Measurements from ENCODE around the gene LTK. TPM values are rescaled to one million over a fixed set of nuclear protein-coding genes. Genes with fewer than 3 reads are reported as not detected.
"Not testable (repeated sequence)": the region's sequence is repeated elsewhere in the genome, so short reads cannot be mapped to it uniquely, and the experiment has no call there.

Gene LTK
- total RNA-seq, 6 experiments from 2014 or later, result 0.56 to 3.3 (median 1.8) TPM

DNA sequence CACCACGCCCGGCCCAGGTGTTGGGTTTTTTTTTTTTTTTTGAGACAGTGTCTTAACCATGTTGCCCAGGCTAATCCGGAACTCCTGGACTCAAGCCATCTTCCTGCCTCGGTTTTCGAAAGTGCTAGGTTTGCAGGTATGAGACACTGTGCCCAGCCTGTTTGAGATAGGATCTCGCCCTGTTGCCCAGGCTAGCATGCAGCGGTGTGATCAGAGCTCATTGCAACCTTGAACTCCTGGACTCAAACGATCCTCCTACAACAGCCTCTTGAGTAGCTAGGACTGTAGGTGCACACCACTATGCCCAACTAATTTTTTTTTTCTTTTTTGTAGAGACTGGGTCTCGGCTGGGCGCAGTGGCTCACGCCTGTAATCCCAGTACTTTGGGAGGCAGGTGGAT lies 40.2 kb downstream of the LTK start:
- H3K4me1 ChIP-seq, result peaks cover 0 to 23% (median 8%) of the 10 kb centered on the region in 4 donors
- H3K27ac ChIP-seq, result peak overlapping the region in 2 of 3 donors; percentile 84 to 91
- H3K4me3 ChIP-seq, result no peak overlapping the region
- 80% methylated on average over 5 of the region's 11 CpGs for WGBS (ENCODE audit: insufficient coverage, low coverage, low lambda C conversion rate, missing lambda C conversion rate)
- no peak for TF ChIP-seq POLR2A (IDR thresholded peaks at IDR 0.05)
- TF ChIP-seq, protein P1, sequence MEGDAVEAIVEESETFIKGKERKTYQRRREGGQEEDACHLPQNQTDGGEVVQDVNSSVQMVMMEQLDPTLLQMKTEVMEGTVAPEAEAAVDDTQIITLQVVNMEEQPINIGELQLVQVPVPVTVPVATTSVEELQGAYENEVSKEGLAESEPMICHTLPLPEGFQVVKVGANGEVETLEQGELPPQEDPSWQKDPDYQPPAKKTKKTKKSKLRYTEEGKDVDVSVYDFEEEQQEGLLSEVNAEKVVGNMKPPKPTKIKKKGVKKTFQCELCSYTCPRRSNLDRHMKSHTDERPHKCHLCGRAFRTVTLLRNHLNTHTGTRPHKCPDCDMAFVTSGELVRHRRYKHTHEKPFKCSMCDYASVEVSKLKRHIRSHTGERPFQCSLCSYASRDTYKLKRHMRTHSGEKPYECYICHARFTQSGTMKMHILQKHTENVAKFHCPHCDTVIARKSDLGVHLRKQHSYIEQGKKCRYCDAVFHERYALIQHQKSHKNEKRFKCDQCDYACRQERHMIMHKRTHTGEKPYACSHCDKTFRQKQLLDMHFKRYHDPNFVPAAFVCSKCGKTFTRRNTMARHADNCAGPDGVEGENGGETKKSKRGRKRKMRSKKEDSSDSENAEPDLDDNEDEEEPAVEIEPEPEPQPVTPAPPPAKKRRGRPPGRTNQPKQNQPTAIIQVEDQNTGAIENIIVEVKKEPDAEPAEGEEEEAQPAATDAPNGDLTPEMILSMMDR (IDR thresholded peaks at IDR 0.05), result no peak
- no peaks in the 10 kb centered on the region for H3K27me3 ChIP-seq
- peaks cover 0 to 78% (median 29%) of the 10 kb centered on the region in 4 donors for H3K36me3 ChIP-seq
- H3K9me3 ChIP-seq, result no peaks in the 10 kb centered on the region
- ATAC-seq (peak; percentile 26 to 50 (median 40)), DNase-seq (no peak)
- intact Hi-C loops (cut with DNase I), result no loop called here

DNA sequence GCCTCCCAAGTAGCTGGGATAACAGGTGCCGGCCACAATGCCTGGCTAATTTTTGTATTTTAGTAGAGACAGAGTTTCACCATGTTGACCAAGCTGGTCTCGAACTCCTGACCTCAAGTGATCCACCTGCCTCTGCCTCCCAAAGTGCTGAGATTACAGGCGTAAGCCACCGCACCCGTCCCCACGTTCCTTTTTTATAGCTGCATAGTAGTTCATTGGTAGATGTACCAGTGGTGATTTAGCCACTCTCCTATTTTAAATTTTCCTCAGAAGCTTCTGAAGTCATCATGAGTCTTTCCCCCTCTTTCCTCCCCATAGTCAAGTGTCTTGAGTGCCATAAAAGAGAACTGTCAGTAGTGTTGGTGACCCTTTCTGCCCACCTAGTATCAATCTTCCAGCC lies 44.0 kb downstream of the LTK start:
- H3K27me3 ChIP-seq; ATAC-seq; intact Hi-C loops (cut with DNase I); H3K4me3 ChIP-seq; H3K27ac ChIP-seq; DNase-seq; H3K9me3 ChIP-seq: not testable (repeated sequence)
- peaks cover 0 to 17% (median 6%) of the 10 kb centered on the region in 4 donors for H3K4me1 ChIP-seq
- peaks cover 0 to 63% (median 17%) of the 10 kb centered on the region in 4 donors for H3K36me3 ChIP-seq
- 97% methylated on average over 5 of the region's 6 CpGs for WGBS (ENCODE audit: insufficient coverage, low coverage, low lambda C conversion rate, missing lambda C conversion rate)

DNA sequence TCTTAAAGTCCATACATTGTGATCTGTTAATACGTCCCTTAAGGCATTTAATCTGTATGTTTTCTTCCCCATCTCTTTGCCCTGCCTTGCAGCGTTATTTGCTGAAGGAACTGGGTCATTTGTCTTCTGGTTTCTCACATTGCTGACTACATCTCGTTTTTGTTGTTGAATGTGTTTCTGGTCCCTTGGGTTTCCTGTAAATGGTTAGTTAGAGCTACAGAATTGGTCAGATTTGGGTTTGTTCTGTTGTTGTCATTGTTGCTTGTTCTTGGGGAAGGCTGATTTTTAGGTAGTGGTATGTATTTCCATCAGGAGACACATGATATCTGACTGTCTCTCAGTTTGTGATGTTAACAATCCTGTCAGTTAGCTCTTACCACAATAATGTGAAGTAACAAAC lies 46.9 kb downstream of the LTK start:
- Histone ChIP-seq H3K27me3 (no peaks in the 10 kb centered on the region), H3K27ac (no peak overlapping the region), H3K4me3 (no peak overlapping the region), H3K4me1 (no peaks in the 10 kb centered on the region), H3K9me3 (no peaks in the 10 kb centered on the region), H3K36me3 (peaks cover 0 to 50% (median 17%) of the 10 kb centered on the region in 4 donors)
- ATAC-seq (no peak), DNase-seq (no peak)
- TF ChIP-seq, protein P1 (IDR thresholded peaks at IDR 0.05), result no peak
- no peak for TF ChIP-seq POLR2A (IDR thresholded peaks at IDR 0.05)
- intact Hi-C loops (cut with DNase I), result no loop called here
- 64% methylated on average over 3 of the region's 3 CpGs for WGBS (ENCODE audit: insufficient coverage, low coverage, low lambda C conversion rate, missing lambda C conversion rate)

DNA sequence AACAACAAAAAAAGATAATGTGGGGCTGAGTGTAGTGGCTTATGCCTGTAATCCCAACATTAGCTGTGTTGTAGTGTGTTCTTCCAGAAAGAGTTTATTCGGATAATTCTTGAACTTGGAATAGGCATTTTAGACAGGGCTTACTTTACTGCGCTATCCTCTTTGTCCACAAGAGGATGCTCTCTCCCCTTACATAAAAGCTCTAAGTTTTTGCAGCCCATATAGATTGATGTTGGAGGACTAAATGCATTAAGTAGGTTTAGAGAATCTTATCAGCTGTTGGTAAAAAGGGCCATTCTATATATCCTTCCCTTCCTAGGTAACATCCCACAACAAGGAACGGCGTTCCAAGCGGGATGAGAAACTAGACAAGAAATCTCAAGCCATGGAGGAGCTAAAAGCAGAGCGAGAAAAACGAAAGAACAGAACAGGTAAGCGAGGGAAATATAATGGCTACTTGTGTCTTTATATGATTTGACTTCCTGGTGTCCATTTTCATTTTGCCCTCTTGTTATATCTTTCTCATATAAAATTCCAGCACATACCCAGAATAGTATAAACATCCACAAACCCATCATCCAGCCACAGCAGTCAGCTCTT lies 47.7 kb downstream of the LTK start:
- Histone ChIP-seq H3K4me3 (no peak overlapping the region), H3K36me3 (peaks cover 0 to 42% (median 13%) of the 10 kb centered on the region in 4 donors), H3K27me3 (no peaks in the 10 kb centered on the region), H3K9me3 (no peaks in the 10 kb centered on the region), H3K27ac (no peak overlapping the region), H3K4me1 (no peaks in the 10 kb centered on the region)
- DNase-seq (no peak), ATAC-seq (peak; percentile 75 to 87 (median 80))
- intact Hi-C loops (cut with DNase I), result no loop called here
- TF ChIP-seq POLR2A (IDR thresholded peaks at IDR 0.05), result no peak
- TF ChIP-seq, protein P1 (IDR thresholded peaks at IDR 0.05), result peak; percentile 81 to 92 (median 86)
- WGBS (ENCODE audit: insufficient coverage, low coverage, low lambda C conversion rate, missing lambda C conversion rate), result 71% methylated on average over 8 of the region's 8 CpGs

DNA sequence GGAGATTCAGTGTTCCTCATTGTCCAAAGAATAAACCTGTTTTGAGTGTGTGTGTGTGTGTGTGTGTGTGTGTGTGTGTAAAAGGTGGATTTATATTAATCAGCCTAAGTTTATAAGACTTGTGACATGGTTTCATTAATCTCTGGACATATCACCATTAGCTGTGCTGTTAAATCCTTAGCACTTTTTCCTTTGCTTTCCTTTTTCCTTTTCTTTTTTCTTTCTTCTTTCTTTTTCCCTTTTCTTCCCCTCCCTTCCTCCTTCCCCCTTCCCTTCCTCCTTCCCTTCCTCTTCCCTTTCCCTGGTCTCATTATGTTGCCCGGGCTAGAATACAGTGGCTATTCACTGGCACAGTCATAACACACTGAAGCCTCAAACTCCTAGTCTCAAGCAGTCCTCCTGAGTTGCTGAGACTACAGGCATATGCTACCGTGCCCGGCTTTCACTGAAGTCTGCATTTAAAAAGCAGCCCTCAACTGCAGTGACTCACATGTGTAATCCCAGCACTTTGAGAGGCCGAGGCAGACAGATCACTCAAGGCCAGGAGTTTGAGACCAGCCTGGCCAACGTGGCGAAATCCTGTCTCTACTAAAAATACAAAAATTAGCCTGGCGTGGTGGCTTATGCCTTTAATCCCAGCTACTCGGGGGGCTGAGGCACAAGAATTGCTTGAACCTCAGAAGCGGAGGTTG lies 48.6 kb downstream of the LTK start:
- Histone ChIP-seq H3K4me3 (no peak overlapping the region), H3K9me3 (no peaks in the 10 kb centered on the region), H3K36me3 (peaks cover 0 to 33% (median 11%) of the 10 kb centered on the region in 4 donors), H3K27ac (no peak overlapping the region), H3K4me1 (no peaks in the 10 kb centered on the region), H3K27me3 (no peaks in the 10 kb centered on the region)
- WGBS (ENCODE audit: insufficient coverage, low coverage, low lambda C conversion rate, missing lambda C conversion rate), result 97% methylated on average over 9 of the region's 9 CpGs
- no peak for TF ChIP-seq POLR2A (IDR thresholded peaks at IDR 0.05)
- TF ChIP-seq, protein P1 (IDR thresholded peaks at IDR 0.05), result no peak
- intact Hi-C loops (cut with DNase I), result no loop called here
- no peak for DNase-seq
- no peak for ATAC-seq
